ENCODE data around the gene CFAP161.

CFAP161 gene

DNA sequence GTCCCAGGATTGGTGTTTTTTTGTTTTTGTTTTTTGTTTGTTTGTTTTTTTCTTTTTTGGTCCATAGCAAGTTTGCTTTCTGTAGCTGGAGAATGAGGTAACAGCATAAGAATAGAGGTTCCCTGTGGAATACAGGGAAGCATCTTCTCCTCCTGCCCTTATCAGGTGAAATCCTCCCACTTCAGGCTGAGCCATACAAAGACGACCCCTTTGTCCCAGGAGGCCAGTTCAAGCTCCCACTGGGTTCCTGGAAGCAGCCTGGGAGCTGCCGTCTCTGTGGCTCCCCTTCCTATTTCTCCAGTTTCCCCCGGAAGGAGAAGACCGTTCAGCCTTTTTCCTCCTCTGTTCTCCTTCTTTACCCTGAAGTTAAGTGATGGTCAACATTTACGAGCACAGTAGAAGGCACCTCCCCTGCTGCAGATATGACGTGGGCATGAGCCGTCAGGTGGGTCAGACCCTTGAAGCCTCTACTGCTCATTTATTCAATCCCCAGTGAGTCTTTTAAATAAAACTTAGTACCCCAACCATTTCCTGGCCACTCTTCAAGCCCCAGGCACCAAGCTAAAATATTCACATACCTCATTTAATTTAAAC is 63.7 kb downstream of the CFAP161 start:
- Histone ChIP-seq H3K9me3 (ENCODE audit: control insufficient read depth, insufficient read depth, low read length) (no peaks in the 10 kb centered on the region), H3K9ac (ENCODE audit: low read depth, low read length) (no peak overlapping the region), H3K27ac (ENCODE audit: low read depth, low read length) (no peak overlapping the region), H3K4me3 (ENCODE audit: low read depth, low read length) (no peak overlapping the region), H3K27me3 (ENCODE audit: control insufficient read depth, insufficient read depth, low read length) (no peaks in the 10 kb centered on the region), H3K36me3 (ENCODE audit: control insufficient read depth, insufficient read depth, low read length) (no peaks in the 10 kb centered on the region), H3K4me1 (ENCODE audit: control insufficient read depth, insufficient read depth, low read length) (no peaks in the 10 kb centered on the region)
